Endothelial cell (in vitro differentiated cells): ENCODE measurements around the gene KRT32. TPM values are rescaled to one million over a fixed set of nuclear protein-coding genes. Genes with fewer than 3 reads are reported as not detected.

ENCODE experiments used
- DNase-seq: peaks from one replicate; pipeline ENCODE4 v3.0.0; 2021; ENCODE audit warnings: low spot score
- H3K27ac Mint-ChIP-seq: one replicate; pipeline ENCODE4 v1.8.0; 2021; ENCODE audit warnings: mixed read lengths, inconsistent platforms; ENCODE audit not compliant: unreplicated experiment
- H3K27me3 Mint-ChIP-seq: one replicate; pipeline ENCODE4 v1.8.0; 2021; ENCODE audit warnings: mild to moderate bottlenecking, moderate library complexity, mixed read lengths, inconsistent platforms; ENCODE audit not compliant: unreplicated experiment
- H3K36me3 Mint-ChIP-seq: one replicate; pipeline ENCODE4 v1.8.0; 2021; ENCODE audit warnings: mild to moderate bottlenecking, low read depth, mixed read lengths, inconsistent platforms; ENCODE audit not compliant: unreplicated experiment
- H3K4me1 Mint-ChIP-seq: one replicate; pipeline ENCODE4 v1.8.0; 2021; ENCODE audit warnings: mild to moderate bottlenecking, mixed read lengths, inconsistent platforms; ENCODE audit not compliant: unreplicated experiment
- H3K4me3 Mint-ChIP-seq: one replicate; pipeline ENCODE4 v1.8.0; 2021; ENCODE audit warnings: mild to moderate bottlenecking, mixed read lengths, inconsistent platforms; ENCODE audit not compliant: unreplicated experiment
- H3K9me3 Mint-ChIP-seq: one replicate; pipeline ENCODE4 v1.8.0; 2021; ENCODE audit warnings: mixed read lengths, inconsistent platforms; ENCODE audit not compliant: unreplicated experiment
- total RNA-seq: library from RNA; stranded (reverse); fragmentation: NEBNext Ultra II Directional; extraction: Animal tissue kit (Norgen Biotek cat#: 25700); gene quantifications from one replicate; pipeline ENCODE4 v1.2.1, GENCODE V29; 2021; ENCODE audit not compliant: unreplicated experiment
- TF ChIP-seq, protein P1 (sequence below): fragments of 200-600 bp; sonication (generic); IDR thresholded peaks from one replicate; pipeline ENCODE4 v1.5.0; 2021; ENCODE audit warnings: antibody characterized with exemption; ENCODE audit not compliant: unreplicated experiment

Gene KRT32
- total RNA-seq, 1 donor from 2014 or later = not detected

DNA sequence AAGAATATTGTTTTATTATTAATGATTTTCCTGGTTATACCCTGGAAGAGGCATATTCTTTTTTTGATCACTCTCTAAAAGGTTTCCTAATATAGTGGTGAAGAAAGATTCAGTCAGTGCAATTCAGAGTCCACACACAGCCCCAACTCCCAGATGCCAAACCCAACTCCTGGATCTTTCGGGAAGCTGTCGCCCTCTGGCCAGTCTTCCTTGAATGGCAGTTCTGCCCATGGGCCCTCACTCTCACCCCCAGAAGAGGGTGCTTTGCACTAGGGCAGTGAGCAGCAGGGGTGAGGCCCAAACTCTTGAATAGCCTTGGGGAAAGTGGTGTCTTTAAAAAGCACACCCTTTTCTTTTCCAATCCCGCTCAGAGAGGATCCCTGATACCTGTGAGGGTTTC lies 11.0 kb downstream of the KRT32 start:
- no peak for DNase-seq
- TF ChIP-seq, protein P1, sequence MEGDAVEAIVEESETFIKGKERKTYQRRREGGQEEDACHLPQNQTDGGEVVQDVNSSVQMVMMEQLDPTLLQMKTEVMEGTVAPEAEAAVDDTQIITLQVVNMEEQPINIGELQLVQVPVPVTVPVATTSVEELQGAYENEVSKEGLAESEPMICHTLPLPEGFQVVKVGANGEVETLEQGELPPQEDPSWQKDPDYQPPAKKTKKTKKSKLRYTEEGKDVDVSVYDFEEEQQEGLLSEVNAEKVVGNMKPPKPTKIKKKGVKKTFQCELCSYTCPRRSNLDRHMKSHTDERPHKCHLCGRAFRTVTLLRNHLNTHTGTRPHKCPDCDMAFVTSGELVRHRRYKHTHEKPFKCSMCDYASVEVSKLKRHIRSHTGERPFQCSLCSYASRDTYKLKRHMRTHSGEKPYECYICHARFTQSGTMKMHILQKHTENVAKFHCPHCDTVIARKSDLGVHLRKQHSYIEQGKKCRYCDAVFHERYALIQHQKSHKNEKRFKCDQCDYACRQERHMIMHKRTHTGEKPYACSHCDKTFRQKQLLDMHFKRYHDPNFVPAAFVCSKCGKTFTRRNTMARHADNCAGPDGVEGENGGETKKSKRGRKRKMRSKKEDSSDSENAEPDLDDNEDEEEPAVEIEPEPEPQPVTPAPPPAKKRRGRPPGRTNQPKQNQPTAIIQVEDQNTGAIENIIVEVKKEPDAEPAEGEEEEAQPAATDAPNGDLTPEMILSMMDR = no peak
- Mint-ChIP-seq H3K9me3 (no peaks in the 10 kb centered on the region), H3K4me3 (no peak overlapping the region), H3K27me3 (peaks cover 4% of the 10 kb centered on the region), H3K4me1 (no peaks in the 10 kb centered on the region), H3K27ac (no peak overlapping the region), H3K36me3 (no peaks in the 10 kb centered on the region)

DNA sequence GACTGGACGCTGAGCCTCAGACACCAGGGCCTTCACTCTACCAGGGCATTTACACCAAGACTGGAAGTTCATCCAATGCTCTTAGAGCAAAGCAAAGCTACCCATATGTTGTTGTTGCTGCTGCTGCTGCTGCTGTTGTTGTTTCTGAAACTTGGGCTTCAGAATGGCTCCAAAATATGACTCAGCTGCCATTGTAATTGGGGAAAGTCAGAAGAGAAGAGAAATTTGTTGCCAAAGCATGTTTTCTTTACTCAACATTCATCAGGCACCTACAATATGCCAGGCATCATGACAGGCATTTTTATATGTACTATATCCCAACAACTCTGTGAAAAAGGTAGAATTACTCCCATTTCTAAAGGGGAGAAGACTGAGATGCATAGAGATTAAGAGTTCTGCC lies 11.9 kb downstream of the KRT32 start:
- DNase-seq = no peak

DNA sequence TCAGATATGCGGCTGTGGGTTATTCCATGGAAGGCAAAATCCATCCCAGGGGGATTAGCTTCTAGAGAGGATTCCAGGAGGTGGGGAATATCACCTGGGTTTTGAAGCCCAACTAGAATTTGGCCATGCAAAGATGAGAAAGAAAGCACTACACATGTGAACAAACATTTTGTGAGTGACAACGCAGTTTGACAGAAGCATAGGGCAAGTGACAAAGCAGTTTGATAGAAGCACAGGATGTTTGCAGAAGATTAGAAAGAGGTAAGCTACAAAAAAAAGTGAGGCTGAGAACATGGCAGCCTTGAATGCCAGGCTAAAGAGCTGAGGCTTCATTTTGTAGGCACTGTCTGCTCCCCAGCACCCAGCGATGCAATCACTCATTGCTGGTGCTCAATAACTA lies 14.1 kb downstream of the KRT32 start:
- no peaks in the 10 kb centered on the region for H3K27me3 Mint-ChIP-seq
- no peaks in the 10 kb centered on the region for H3K4me1 Mint-ChIP-seq
- H3K36me3 Mint-ChIP-seq = no peaks in the 10 kb centered on the region
- DNase-seq = no peak
- H3K9me3 Mint-ChIP-seq = no peaks in the 10 kb centered on the region
- no peak overlapping the region for H3K27ac Mint-ChIP-seq
- no peak overlapping the region for H3K4me3 Mint-ChIP-seq
- TF ChIP-seq, protein P1 = no peak

More for the DNA sequence above, 11.9 kb downstream of the KRT32 start:
- Mint-ChIP-seq H3K36me3 (no peaks in the 10 kb centered on the region), H3K27me3 (peaks cover 2% of the 10 kb centered on the region), H3K9me3 (no peaks in the 10 kb centered on the region), H3K4me1 (no peaks in the 10 kb centered on the region), H3K4me3 (no peak overlapping the region), H3K27ac (no peak overlapping the region)
- TF ChIP-seq, protein P1 = no peak

DNA sequence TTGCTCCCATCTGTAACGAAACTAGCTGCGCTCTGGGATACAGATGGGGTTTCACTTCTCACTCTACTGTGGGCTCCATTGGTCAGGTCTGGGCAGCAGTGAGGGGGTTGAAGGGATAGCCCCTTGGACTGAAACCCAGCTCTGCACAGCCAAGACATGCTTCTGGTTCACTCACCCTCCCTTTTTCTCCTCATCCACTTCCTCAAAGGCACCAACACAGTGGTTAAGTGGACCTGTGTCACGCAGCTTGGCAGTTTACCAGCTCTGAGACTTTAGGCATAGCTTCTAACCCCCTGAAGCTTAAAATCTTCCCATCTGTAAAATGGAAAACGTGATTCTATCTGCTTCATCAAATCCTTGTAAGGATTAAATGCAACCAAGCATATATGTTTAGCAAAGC lies 14.9 kb downstream of the KRT32 start:
- H3K36me3 Mint-ChIP-seq = no peaks in the 10 kb centered on the region
- no peaks in the 10 kb centered on the region for H3K9me3 Mint-ChIP-seq
- no peak overlapping the region for H3K4me3 Mint-ChIP-seq
- no peak for DNase-seq
- no peak overlapping the region for H3K27ac Mint-ChIP-seq
- no peaks in the 10 kb centered on the region for H3K27me3 Mint-ChIP-seq
- TF ChIP-seq, protein P1 = no peak
- H3K4me1 Mint-ChIP-seq = no peaks in the 10 kb centered on the region

DNA sequence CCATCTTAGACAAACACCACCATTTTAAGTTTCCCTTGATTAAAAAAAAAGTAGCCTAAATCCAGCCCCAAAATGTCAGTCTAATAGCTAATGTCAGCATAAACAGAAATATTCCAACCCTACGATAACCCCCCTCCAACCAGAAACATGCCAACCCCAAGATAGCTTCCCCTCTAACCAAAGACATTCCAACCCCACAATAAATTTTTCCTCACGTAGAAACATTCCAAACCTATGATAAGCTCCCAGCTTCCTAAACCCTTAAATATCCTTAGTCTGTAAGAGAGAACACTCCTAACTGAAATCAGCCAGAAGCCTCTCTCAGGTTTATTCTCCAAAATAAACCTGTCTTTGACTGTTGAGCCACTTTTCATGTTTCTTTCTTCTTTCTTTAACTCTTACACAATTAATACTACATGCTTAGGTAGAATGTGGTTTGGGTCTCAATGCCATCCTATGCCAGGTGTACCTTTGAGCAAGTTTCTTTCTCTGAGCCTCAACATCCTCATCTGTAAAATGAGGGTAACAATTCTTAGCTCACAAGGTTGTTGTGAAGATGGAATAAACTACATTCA lies 15.9 kb downstream of the KRT32 start:
- H3K27ac Mint-ChIP-seq = no peak overlapping the region
- no peaks in the 10 kb centered on the region for H3K4me1 Mint-ChIP-seq
- H3K27me3 Mint-ChIP-seq = no peaks in the 10 kb centered on the region
- no peaks in the 10 kb centered on the region for H3K36me3 Mint-ChIP-seq
- H3K9me3 Mint-ChIP-seq = no peaks in the 10 kb centered on the region
- TF ChIP-seq, protein P1 = no peak
- no peak for DNase-seq
- H3K4me3 Mint-ChIP-seq = no peak overlapping the region
